HG02943 (cell line): ENCODE measurements around the gene FAM193A.
A peak's percentile ranks its signal among the peaks of the same experiment; 100 is the strongest.

Source experiments
- ATAC-seq: cut with Tn5 transposase; IDR thresholded peaks from one replicate; pipeline ENCODE4 v1.9.1; 2021; ENCODE audit warnings: mild to moderate bottlenecking, low read depth, moderate library complexity; ENCODE audit not compliant: unreplicated experiment

Gene FAM193A, protein sequence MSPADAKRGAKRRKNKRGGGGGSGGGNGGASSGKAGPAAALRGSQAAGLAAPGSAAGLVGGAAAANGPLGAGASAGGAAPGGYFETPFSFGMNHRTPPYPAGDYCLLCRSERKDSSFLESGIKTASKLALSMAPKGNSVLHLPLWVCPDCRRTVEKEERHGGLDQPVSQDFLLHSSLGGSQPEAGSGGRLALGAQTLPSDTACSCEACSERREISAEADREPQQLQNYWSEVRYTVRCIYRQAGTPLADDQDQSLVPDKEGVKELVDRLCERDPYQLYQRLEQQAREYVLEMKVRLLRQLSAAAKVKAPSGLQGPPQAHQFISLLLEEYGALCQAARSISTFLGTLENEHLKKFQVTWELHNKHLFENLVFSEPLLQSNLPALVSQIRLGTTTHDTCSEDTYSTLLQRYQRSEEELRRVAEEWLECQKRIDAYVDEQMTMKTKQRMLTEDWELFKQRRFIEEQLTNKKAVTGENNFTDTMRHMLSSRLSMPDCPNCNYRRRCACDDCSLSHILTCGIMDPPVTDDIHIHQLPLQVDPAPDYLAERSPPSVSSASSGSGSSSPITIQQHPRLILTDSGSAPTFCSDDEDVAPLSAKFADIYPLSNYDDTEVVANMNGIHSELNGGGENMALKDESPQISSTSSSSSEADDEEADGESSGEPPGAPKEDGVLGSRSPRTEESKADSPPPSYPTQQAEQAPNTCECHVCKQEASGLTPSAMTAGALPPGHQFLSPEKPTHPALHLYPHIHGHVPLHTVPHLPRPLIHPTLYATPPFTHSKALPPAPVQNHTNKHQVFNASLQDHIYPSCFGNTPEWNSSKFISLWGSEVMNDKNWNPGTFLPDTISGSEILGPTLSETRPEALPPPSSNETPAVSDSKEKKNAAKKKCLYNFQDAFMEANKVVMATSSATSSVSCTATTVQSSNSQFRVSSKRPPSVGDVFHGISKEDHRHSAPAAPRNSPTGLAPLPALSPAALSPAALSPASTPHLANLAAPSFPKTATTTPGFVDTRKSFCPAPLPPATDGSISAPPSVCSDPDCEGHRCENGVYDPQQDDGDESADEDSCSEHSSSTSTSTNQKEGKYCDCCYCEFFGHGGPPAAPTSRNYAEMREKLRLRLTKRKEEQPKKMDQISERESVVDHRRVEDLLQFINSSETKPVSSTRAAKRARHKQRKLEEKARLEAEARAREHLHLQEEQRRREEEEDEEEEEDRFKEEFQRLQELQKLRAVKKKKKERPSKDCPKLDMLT (N-terminal part only)

GRCh38 chr4:2536193-2537010 lies at the start of gene FAM193A:
Gene FAM193A (plus strand): TSS chr4:2536647. CDS start chr4:2536916, 269 bp downstream.
- ATAC-seq, result peak; percentile 80

DNA sequence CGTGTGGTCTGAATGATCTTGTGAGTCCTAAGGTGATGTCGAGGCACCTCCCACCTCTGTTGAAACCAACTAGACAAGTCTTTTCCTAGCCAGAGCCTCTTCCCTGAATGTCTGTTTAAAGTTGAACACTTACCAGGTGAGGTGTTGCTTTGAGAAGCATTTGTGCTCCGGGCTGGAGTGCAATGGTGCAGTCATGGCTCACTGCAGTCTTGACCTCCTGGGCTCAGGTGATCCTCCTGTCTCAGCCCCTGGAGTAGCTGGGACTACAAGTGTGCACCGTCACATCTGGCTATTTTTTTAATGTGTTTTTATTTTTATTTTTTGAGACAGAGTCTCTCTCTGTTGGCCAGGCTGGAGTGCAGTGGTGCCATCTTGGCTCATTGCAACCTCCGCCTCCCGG lies 49.5 kb upstream of the FAM193A start:
- no peak for ATAC-seq

GRCh38 chr4:2487632-2488031 lies 48.8 kb upstream of the FAM193A start:
- ATAC-seq, result no peak

GRCh38 chr4:2489081-2489805 lies 47.2 kb upstream of the FAM193A start:
- ATAC-seq, result no peak

DNA sequence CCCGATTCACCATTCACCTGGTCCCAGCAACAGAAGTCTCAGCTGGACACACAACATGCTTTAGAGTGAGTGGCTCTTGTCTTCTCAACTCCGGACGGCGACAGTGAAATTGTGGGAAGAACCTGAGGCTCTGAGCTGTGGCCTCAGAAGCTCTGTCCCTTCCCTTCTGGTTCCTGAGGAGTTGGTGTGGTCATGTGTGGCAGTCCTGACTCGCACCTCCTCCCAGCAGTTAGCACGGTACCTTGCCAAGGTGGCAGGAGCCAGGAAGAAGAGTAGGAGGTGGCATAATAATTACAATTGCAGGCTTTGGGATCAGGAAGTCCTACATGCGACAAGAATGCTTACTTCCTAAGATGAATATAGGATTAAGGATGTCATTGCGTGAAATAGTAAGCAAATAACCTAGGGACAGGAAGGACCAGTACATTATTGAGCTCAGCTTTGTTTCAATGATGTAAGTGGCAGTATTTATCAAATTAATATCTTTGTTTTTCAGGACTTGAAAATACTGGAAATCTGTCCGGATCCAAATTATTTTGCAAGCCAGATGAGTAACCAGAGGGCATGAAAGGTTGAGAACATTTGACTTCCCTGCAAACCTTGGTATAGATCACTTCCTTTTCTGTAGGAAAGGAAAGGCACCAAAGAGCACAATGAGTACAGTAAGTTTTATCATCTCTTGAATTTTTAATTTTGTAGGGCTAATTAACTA lies 46.5 kb upstream of the FAM193A start:
- ATAC-seq, result no peak

- ATAC-seq, result no peak
Observed at GRCh38 chr4:2492970-2493369, 43.5 kb upstream of the FAM193A start.

GRCh38 chr4:2494992-2495391 lies 41.5 kb upstream of the FAM193A start:
- no peak for ATAC-seq

- ATAC-seq, result no peak
Observed at GRCh38 chr4:2497324-2497723, 39.1 kb upstream of the FAM193A start.

DNA sequence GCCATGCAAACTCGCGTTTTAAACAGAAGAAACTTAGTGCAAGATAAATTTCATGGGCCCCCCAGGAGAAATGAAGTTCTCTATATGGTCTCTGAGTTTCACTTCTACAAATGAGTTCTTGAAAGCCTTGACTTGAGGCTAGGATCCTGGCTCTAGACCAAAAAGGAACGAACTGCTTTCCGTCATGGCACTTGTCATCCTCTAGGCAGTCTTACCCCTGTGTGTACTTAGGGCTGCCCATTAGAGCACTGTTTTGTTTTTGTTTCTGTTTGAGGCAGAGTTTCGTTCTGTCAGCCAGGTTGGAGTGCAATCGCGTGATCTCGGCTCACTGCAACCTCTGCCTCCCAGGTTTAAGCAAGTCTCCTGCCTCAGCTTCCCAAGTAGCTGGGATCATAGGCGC lies 38.5 kb upstream of the FAM193A start:
- peak; percentile 57 for ATAC-seq

DNA sequence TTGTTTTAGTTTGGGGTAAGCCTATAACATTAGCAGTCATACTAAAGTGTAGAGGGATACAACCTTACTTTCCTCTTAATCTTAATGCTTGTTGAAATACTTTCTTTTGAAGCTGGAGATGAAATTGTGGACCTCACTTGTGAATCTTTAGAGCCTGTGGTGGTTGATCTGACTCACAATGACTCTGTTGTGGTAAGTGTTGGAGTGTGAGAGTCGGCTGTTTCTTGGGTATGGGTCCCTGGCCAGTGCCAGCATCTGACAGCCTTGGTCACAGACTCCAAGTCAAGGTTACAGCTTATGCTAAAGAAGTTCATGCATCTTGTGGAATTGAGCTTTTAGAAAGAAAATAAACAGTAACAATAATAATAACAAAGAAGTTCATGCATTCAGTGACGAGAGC lies 35.9 kb upstream of the FAM193A start:
- ATAC-seq, result no peak

- no peak for ATAC-seq
Observed at GRCh38 chr4:2501034-2501594, 35.3 kb upstream of the FAM193A start.

DNA sequence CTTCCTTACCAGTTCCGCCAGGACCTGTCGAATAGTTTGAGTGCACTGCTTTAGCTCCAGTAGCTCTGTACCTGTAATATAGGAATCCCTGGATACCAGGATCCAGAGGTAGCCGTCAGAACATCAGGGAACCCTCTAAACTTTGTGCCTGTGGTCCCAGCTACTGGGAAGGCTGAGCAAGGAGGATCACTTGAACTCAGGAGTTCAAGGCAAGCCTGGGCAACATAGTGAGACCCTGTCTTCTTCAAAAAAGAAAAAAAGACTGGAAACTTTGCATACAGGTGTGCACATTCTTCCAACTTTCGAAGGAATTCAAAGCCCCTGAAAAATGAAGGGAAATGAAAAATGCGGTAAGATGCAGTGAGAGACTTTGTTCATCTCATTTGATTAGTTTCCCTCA lies 32.6 kb upstream of the FAM193A start:
- ATAC-seq, result no peak

DNA sequence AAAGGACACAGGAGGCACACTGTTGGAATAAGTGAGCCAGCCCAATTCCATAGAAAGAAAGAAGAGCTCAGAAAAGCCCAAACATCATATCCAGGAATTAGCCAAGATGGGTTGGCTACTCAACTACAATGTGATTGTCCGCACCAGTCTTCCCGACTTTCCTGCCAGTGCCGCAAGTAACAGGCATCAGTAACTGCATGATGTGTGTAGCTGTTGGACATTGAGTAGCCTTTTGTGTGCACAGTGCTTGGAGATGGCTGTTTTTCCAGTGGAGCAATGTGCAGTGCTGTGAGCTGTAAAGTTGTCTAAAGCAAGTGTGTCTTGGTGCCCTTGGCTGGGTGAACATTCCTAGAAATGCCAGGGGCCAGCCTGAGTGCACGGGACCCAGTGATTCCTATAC lies 29.2 kb upstream of the FAM193A start:
- ATAC-seq, result no peak

GRCh38 chr4:2507855-2508254 lies 28.6 kb upstream of the FAM193A start:
- ATAC-seq, result no peak

DNA sequence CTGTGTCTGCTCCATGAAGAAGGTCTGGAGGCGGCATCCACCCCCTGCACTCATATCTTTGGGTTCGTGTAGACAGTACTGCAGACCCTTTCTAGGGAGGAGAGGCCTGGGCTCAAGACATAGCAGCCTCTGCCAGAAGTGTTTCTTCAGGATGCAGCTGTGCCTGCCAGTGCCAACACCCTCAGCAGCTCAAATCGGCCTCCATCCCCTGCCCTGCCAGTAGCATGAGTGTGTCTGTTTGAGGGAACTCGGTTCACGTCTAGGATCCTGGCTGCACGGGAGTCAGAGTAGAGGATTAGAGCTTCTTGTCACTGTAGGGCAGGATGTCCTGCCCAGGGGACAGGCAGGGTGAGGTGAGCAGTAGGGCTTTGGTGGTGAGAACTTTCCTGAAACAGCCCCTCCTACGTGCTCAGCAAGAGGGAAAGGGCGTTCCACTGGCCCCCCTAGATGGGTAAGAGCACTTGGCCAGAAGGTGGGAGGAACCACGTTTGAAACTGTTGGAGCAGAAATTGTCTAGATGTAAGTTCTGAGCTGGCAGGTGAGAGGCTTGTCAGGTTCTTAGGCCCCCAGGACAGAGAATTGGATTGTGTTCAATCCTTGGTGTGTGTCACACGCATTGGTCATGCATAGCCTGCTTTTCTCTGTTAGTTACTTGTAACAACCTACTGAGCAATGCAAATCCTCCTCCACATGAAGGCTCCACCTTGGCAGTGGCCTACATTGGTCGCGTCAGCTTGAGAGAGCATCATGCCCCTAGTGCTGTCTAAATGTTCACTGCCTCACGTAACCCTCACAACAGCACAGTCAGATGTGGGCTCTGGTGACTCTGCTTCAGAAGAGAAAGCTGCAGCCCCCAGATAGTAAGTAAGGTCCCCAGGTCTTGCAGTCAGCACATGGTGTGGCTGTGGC lies 25.8 kb upstream of the FAM193A start:
- no peak for ATAC-seq

DNA sequence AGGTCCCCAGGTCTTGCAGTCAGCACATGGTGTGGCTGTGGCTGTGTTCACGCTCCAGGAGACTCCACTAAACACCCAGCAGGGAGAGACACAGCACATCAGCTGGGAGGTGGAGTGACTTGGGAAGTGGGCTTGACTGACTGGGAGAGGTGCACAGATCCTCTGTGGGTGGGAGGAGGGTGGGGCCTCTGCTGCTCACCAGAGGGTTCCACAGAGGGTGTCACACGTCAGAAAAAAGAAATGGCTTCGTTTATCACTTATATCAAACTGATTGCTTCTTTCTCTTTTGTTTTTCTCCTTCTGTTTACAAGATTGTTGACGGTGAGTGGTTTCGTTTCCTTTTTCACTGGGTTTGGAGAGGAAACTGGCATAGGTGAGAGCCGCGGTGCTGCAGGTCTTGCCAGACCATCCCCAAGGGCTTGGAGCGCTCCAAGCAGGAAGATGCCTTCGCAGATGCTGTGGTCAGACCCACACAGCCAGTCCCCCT lies 24.8 kb upstream of the FAM193A start:
- ATAC-seq, result no peak

GRCh38 chr4:2512396-2513135 lies 23.9 kb upstream of the FAM193A start:
- no peak for ATAC-seq
